ENCODE data around the gene NAA16. TPM values are rescaled to one million over a fixed set of nuclear protein-coding genes. Genes with fewer than 3 reads are reported as not detected.

NAA16 gene
- polyA plus RNA-seq, 1 donor from 2014 or later, result 57.0 TPM

DNA sequence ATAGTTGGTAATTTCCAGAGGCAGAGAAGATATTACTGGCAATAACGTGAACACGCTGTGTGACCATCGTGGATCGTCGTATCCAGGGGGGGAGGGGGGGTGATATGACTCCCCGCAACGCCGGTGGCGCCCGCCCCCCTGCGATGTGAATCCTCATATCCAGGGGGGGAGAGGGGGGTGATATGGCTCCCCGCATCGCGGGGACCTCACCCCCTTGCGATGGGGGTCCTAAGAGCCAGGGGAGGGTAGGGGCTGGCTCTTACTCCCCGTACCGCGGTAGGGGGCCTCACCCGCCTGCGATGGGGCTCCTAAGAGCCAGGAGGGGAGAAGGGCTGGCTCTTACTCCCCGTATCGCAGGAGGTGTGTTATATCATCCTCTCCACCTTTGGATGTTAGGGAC, 115.0 kb downstream of the NAA16 start:
- peaks cover 4% of the 10 kb centered on the region for H3K9me3 ChIP-seq (ENCODE audit: low read length)
- no peak overlapping the region for H3K4me3 ChIP-seq (ENCODE audit: low read length)
- H3K27ac ChIP-seq (ENCODE audit: low read length), result no peak overlapping the region
- no peaks in the 10 kb centered on the region for H3F3A ChIP-seq (ENCODE audit: insufficient read depth, low read length, poor library complexity, severe bottlenecking)
- no peaks in the 10 kb centered on the region for H3K36me3 ChIP-seq (ENCODE audit: insufficient read depth, low read length)
- H3K27me3 ChIP-seq (ENCODE audit: insufficient read depth, low read depth, low read length), result no peaks in the 10 kb centered on the region
- H3K9ac ChIP-seq (ENCODE audit: low read length), result no peak overlapping the region
- H3K4me2 ChIP-seq (ENCODE audit: low read length), result no peak overlapping the region
- no peaks in the 10 kb centered on the region for H3K9me2 ChIP-seq (ENCODE audit: insufficient read depth, low read length)
- no peak overlapping the region for H2AFZ ChIP-seq (ENCODE audit: low read depth, low read length)
- no peaks in the 10 kb centered on the region for H4K20me1 ChIP-seq (ENCODE audit: insufficient read depth)
- no peaks in the 10 kb centered on the region for H3K79me2 ChIP-seq (replicated peaks; ENCODE audit: insufficient read depth, low read length)
- TF ChIP-seq, protein P1, sequence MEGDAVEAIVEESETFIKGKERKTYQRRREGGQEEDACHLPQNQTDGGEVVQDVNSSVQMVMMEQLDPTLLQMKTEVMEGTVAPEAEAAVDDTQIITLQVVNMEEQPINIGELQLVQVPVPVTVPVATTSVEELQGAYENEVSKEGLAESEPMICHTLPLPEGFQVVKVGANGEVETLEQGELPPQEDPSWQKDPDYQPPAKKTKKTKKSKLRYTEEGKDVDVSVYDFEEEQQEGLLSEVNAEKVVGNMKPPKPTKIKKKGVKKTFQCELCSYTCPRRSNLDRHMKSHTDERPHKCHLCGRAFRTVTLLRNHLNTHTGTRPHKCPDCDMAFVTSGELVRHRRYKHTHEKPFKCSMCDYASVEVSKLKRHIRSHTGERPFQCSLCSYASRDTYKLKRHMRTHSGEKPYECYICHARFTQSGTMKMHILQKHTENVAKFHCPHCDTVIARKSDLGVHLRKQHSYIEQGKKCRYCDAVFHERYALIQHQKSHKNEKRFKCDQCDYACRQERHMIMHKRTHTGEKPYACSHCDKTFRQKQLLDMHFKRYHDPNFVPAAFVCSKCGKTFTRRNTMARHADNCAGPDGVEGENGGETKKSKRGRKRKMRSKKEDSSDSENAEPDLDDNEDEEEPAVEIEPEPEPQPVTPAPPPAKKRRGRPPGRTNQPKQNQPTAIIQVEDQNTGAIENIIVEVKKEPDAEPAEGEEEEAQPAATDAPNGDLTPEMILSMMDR (IDR thresholded peaks at IDR 0.05; ENCODE audit: poor library complexity, severe bottlenecking), result no peak
- no peak for TF ChIP-seq MXI1 (conservative IDR thresholded peaks at IDR 0.05; ENCODE audit: poor library complexity, severe bottlenecking)
- no peak for TF ChIP-seq EZH2 (IDR thresholded peaks at IDR 0.05; ENCODE audit: borderline replicate concordance, insufficient read depth, low read length, poor library complexity, severe bottlenecking)
- TF ChIP-seq TAF1 (IDR thresholded peaks at IDR 0.05; ENCODE audit: low read depth), result no peak
- no peak for TF ChIP-seq REST (IDR thresholded peaks at IDR 0.05; ENCODE audit: borderline replicate concordance)
- no peak for TF ChIP-seq POLR2AphosphoS5 (IDR thresholded peaks at IDR 0.05)
- no peak for TF ChIP-seq EP300 (conservative IDR thresholded peaks at IDR 0.05; ENCODE audit: poor library complexity, severe bottlenecking)
- TF ChIP-seq RAD21 (conservative IDR thresholded peaks at IDR 0.05), result no peak
- no peak for TF ChIP-seq SMC3 (conservative IDR thresholded peaks at IDR 0.05; ENCODE audit: poor library complexity)

Small RNAs within 50 kb of the gene (small RNA-seq; reads per million reads assigned to genes)
- 0 reads per million in 3 experiments for gene RNU6-57P

Other genes starting within 250 kb of the NAA16 start
- 13.8 and 19.0 TPM in 2 replicates for gene WBP4, start 249.8 kb upstream of the NAA16 start, polyA plus RNA-seq
- 29.7 and 31.8 TPM in 2 replicates for gene KBTBD6, start 178.5 kb upstream of the NAA16 start, polyA plus RNA-seq
- 22.6 and 28.0 TPM in 2 replicates for gene KBTBD7, start 116.7 kb upstream of the NAA16 start, polyA plus RNA-seq
- gene MTRF1, start 47.7 kb upstream of the NAA16 start, polyA plus RNA-seq, result 11.4 and 15.7 TPM in 2 replicates
- not detected in 2 replicates for gene RGCC, start 146.3 kb downstream of the NAA16 start, polyA plus RNA-seq